NCI-H2107 treated with DMSO at 0.1 percent for 48 hours (cell line): ENCODE measurements around the gene SETDB1.
"Not testable (repeated sequence)": the region's sequence is repeated elsewhere in the genome, so short reads cannot be mapped to it uniquely, and the experiment has no call there.

Experiments
- DNase-seq: peaks from one replicate; lab custom pipeline; 2025; ENCODE audit not compliant: unreplicated experiment; lab: John Stamatoyannopoulos, UW

SETDB1 gene

GRCh38 chr1:150926097-150926741, at the start of gene SETDB1:
SETDB1 (plus strand) TSS chr1:150926363; CDS start chr1:150927715, 1,352 bp downstream.
- DNase-seq = peak; percentile 98

- DNase-seq = not testable (repeated sequence)
Observed at GRCh38 chr1:150878931-150879330, 47.2 kb upstream of the SETDB1 start.

DNA sequence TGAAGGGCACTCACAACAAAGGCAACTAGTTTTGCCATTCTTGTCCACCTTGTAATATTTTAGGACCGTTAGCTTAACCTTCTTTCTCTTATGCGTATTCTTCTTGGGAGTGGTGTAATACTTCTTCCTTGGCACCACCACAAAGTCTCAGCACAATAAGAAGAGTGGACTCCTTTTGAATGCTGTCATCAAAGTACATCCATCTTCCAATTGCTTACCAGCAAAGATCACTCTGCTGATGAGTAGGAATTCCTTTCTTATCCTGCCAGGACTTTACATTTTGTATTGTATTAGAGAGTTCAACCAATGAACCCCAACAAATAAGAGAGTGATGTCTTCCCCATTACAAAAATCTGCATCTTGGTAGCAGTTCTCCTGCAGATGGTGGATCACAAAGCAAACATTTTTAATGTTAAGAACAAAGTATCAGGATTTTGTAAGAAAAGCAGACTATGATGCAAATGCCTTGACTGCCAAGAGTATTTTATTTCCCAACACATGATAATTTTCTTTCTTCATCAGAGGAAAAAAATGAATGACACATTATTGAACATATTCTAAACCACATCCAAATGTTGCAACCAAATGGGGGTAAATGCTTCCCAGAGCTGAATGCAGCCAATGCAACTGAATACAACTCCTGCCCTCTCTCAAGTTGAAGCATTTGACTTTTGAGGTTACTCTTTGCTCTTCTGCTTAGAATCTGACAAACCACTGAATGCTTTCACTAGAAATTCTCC, 44.7 kb upstream of the SETDB1 start:
- no peak for DNase-seq

GRCh38 chr1:150883121-150883520, 43.0 kb upstream of the SETDB1 start:
- DNase-seq = not testable (repeated sequence)

- DNase-seq = peak; percentile 60
Observed at GRCh38 chr1:150887018-150887417, 39.1 kb upstream of the SETDB1 start, which contains the start of gene CTXND2. CTXND2 (plus strand) TSS chr1:150887136; CDS start chr1:150912315, 25,179 bp downstream.

DNA sequence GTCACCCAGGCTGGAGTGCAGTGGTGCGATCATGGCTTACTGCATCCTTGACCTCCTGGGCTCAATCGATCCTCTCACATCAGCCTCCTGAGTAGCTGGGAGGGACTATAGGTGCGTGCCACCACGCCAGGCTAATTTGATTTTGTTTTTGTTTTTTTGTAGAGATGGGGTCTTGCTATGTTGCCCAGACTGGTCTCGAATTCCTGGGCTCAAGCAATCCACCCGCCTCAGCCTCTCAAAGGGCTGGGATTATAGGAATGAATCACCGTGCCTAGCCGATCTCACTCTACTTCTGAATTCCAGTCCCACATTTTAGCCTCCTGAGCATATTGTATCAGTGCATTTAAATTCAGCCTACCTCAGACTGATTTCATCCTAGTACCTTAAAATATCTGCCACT, 37.4 kb upstream of the SETDB1 start:
- DNase-seq = no peak

GRCh38 chr1:150890033-150890416, 36.1 kb upstream of the SETDB1 start:
- DNase-seq = no peak

DNA sequence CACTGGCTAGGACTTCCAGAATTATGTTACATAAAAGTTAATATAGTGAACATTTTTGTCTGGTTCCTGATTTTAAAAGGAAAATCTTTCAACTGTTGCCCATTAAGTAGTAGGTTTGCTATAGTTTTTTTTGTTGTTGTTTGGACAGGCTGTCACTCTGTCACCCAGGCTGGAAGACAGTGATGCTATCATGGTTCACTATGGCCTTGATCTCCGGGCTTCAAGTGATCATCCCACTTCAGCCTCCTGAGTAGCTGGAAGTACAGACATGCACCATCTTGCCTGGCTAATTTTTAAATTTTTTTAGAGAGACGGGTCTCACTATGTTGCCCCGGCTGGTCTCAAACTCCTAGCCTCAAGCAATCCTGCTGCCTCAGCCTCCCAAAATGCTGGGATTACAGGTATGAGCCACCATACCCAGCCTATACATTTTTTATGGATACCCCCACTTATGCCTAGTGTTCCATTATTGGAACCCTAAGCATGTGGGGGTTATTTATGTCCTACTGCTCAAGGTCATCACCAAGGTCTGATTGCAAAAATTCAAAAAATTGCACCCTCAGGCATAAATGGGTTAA, 32.7 kb upstream of the SETDB1 start:
- DNase-seq = no peak

DNA sequence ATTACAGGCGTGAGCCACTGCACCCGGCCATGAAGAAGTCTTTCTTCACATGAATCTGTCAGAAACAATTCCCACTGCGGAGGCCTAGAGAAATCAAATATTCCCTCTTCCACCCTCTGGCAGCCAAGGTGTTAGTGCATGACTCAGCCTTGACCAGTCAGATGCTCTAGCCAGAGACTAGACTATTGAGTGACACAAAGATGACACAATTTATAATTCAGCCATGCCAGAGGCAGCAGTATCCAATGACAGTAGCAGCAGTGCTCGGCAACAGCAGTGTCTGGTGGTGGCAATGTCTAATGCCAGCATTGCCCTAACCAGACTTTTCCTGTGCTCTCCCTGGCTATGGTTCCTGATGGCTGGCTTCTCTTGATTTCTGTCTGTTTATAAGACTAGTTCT, 30.5 kb upstream of the SETDB1 start:
- DNase-seq = no peak

DNA sequence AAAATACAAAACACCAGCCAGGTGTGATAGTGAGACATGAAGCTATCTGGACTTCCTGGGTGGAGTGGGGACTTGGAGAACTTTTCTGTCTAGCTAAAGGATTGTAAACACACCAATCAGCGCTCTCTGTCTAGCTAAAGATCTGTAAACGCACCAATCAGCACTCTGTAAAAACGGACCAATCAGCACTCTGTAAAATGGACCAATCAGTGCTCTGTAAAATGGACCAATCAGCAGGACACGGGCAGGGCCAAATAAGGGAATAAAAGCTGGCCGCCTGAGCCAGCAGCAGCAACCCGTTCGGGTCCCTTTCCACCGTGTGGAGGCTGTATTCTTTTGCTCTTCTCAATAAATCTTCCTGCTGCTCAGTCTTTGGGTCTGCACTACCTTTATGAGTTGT, 26.4 kb upstream of the SETDB1 start:
- DNase-seq = not testable (repeated sequence)

DNA sequence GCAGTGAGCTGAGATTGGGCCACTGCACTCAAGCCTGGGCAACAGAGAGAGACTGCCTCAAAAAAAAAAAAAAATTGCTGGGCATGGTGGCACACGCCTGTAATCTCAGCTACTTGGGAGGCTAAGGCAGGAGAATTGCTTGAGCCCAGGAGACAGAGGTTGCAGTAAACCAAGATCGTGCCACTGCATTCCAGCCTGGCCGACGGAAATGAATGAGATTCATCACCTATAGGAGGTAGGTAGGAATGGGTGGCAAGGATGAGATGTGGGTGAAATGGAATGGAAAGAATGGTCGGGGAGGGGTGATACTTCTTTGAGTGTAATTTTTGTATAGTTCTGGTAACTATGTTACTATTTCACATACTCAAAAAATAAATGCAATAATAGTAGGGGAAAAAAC, 23.8 kb upstream of the SETDB1 start:
- DNase-seq = no peak

DNA sequence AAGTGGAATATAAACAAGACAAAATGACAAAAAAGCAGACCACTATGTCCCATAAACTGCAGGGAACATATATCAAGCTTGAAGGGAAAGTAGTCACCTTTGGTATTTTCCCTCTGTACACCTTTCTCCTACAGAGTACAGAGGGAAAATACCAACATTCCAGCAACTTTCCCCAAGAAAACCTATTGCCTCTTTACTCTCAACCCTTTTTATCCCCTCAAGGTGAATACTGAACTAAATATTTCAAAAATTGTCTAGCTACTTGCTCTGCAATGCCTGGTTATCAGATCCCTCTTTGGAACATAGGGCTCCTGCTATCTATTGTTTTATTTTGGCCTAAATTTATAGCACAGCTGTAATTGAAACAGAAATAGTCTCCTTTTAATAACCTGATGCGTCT, 23.4 kb upstream of the SETDB1 start:
- no peak for DNase-seq

DNA sequence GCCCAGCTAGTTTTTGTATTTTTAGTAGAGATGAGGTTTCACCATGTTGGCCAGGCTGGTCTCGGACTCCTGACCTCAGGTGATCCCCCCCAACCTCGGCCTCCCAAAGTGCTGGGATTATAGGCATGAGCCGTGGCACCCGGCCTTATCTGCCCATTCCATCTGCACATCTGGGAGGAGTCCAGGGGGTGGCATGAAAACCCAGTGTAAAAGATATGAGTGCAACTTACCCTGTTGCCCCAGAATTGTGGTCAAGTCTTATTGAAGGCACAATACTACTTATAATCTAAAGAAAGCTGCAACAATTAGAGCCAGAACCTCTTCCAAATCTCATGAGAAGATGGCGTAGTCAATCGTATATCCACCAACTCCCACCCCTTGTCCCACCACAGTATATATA, 20.9 kb upstream of the SETDB1 start:
- no peak for DNase-seq

DNA sequence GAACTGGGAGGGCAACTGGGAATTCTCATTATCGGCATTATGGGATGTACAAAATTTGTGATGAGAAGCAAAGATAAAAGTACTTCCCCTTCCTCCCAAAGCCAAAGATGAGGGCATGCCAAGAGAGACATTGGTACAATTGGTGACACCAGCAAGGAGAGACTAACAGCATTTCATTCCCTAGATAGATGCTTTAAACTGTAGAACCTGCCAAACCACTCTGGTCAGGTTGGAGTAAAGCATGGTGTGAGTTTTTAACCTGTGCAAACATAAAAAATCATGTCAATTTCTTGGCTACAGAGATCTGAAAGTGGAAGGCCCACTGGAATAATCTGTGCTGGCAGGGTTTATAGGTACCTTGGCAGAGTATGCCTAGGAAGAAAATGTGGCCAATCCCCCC, 19.8 kb upstream of the SETDB1 start:
- no peak for DNase-seq

GRCh38 chr1:150906813-150907212, 19.4 kb upstream of the SETDB1 start:
- DNase-seq = no peak

DNA sequence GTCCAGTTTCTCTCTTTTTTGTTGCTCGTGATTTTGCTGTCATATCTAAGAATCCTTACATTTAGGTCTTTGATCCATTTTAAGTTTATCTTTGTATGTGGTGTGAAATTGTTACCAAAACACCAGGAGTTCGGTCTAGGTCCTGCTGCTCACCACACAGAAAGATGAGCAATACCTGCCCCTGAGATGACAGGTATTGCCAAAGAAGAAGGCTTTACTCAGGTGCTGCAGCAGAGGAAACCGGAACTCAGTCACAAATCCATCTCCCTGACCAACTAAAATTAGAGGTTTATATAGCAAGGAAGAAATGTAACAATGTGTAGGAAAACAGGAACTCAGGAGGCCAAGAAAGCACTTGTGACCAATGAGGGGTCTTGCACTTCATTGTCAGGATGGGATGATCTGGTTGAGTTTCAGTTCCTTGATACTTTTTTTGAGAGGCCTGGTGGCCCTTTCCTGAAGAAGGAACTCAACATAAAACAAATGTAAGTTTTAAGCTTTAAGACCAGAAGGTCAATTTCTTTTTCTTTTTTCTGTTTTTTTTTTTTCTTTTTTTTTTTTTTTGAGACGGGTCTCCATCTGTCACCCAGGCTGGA, 16.5 kb upstream of the SETDB1 start:
- no peak for DNase-seq

DNA sequence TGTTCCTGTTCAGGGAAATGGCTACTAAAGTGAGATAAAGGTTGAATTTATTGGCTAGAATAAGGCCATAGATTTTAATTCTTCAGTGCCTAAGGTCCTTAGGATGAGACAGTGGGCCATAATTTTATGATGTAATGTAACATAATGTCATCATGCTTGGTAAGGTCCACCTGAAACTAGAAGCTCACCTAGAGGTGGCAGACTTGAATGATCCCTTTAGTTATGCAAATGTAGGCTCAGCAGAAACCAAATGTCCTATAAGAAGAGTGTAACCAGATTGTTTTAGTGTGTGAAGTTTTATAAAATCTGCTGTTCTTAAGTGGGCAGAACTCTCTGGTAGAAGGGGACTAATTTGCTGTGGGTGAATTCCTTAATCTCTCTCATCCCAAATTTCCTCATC, 13.5 kb upstream of the SETDB1 start:
- no peak for DNase-seq

GRCh38 chr1:150917387-150917786, 8.8 kb upstream of the SETDB1 start:
- no peak for DNase-seq

DNA sequence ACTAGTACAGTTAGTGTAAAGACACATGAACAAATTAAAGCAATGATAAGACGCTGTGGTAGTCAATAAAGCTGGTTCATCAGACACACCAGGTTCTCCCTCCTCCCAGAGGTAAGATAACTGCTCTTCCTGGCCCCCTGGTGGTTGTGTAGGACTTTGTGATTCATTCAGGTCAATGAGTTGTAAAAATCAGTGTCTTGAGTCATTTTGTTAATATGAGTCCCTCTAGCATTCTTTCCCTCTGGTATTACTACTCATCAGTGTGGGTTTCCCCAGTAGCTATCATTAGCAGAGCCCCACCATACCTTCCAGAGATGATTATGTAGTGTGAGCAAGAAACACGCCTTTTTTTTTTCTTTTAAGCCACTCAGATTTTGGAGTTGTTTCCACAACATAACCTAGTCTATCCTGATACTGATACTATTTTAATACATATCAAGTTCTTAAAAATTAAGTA, 3.6 kb upstream of the SETDB1 start:
- DNase-seq = peak; percentile 62

DNA sequence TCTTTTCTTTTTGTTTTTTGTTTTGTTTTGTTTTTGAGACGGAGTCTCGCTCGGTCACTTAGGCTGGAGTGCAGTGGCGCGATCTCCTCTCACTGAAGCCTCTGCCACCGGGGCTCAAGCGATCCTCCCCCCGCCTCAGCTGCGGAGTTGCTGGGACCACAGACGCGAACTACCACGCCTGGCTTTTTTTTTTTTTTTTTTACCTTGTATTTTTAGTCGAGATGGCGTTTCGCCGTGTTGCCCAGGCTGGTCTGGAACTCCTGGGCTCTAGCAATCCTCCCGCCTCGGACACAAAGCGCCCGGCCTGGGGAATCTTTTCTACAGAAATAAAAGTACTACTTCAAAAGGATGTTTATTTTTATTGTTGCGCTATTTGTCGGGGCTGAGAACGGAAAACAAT, 1.1 kb upstream of the SETDB1 start:
- no peak for DNase-seq

DNA sequence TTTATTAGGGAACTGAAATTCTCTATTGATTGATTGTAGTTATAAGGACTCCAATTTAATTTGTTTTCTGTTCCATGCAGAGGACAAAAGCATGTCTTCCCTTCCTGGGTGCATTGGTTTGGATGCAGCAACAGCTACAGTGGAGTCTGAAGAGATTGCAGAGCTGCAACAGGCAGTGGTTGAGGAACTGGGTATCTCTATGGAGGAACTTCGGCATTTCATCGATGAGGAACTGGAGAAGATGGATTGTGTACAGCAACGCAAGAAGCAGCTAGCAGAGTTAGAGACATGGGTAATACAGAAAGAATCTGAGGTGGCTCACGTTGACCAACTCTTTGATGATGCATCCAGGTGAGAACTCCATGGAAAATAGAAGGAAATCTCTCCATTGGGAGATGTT, 1.5 kb downstream of the SETDB1 start:
- DNase-seq = no peak

DNA sequence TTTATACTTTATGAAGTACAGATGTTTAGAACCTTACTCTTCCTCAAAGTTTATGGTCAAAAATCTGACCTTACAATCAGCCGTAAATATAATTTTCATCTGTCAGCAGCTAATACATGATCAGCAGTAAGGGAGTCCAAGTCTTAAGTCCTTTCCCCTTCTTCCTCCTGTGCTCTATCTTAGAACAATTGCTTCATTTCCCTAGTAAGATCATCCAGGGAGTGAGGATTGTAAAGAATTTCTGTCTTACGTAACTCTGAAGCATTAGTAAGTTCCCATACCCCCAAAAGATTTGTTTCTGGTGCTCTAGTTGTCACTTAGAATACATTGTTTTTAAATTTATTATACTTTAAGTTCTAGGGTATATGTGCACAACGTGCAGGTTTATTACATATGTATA, 2.1 kb downstream of the SETDB1 start:
- DNase-seq = no peak
